ENCODE results near the gene SLC35G6.

Gene SLC35G6

DNA sequence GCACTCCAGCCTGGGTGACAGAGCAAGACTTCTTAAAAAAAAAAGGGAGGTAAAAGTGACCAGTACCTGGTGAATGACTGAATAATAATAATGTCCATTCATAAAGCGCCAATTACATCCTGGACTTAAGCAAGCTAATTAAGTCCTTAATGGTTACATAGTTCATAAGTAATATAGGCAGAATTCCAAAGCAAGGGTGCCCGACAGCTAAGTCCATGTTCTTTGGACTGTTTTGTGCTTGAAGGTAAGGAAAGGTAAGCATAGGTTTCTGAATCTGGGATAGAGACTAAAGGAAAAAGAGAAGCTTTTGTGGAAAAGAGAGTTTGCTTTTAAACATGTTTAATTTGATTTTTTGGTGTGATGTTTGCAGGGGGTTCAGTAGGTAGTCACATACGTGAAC, 12.7 kb downstream of the SLC35G6 start:
- Histone ChIP-seq H3K4me3 (no peak overlapping the region), H3K27ac (no peak overlapping the region)
- TF ChIP-seq CTCF (IDR thresholded peaks at IDR 0.05) = no peak
- DNase-seq (ENCODE audit: low spot score) = no peak

DNA sequence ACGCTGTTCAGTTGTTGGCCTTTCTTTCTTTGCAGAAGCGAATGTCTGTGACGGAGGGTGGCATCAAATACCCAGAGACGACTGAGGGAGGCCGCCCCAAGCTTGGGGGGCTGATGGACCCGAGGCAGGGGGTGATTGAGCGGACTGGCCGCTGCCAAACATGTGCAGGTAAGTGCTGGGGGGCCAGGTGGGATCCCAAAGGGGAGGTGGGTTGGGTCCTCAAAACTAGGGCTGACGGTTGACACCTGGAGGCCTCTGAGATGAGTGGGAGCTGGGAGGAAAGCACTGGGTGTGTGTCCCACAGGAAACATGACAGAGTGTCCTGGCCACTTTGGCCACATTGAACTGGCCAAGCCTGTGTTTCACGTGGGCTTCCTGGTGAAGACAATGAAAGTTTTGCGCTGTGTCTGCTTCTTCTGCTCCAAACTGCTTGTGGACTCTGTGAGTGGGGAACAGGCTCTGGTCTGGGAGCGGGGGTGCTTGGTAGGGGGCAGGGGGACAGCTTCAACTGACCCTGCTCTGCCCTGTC, 14.7 kb downstream of the SLC35G6 start:
- peak overlapping the region in 1 of 2 donors; percentile 5 for H3K27ac ChIP-seq

GRCh38 chr17:7496470-7497183, 15.4 kb downstream of the SLC35G6 start:
- DNase-seq (ENCODE audit: low spot score) = no peak
- H3K27ac ChIP-seq = peak overlapping the region in 1 of 2 donors; percentile 5

More for the DNA sequence above, 14.7 kb downstream of the SLC35G6 start:
- DNase-seq (ENCODE audit: low spot score) = no peak
- no peak for TF ChIP-seq CTCF (IDR thresholded peaks at IDR 0.05)
- H3K4me3 ChIP-seq = no peak overlapping the region

GRCh38 chr17:7497228-7497627, 16.0 kb downstream of the SLC35G6 start:
- no peak overlapping the region for H3K4me3 ChIP-seq
- DNase-seq (ENCODE audit: low spot score) = no peak
- H3K27ac ChIP-seq = peak overlapping the region in 1 of 2 donors; percentile 5
- TF ChIP-seq CTCF (IDR thresholded peaks at IDR 0.05) = no peak

More at GRCh38 chr17:7496470-7497183, 15.4 kb downstream of the SLC35G6 start:
- H3K4me3 ChIP-seq = no peak overlapping the region
- no peak for TF ChIP-seq CTCF (IDR thresholded peaks at IDR 0.05)

DNA sequence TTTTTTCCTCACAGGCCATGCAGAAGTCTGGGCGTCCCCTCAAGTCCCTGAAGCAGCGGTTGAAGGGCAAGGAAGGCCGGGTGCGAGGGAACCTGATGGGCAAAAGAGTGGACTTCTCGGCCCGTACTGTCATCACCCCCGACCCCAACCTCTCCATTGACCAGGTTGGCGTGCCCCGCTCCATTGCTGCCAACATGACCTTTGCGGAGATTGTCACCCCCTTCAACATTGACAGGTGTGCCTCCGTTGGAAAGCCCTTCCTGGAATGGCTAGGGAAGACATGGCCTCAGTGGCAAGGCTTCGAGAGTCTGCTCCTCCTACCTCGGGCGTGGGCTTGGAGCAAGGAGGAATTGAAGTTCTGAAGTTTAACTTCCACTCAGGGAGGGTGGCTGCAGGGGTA, 16.4 kb downstream of the SLC35G6 start:
- no peak for TF ChIP-seq CTCF (IDR thresholded peaks at IDR 0.05)
- Histone ChIP-seq H3K4me3 (no peak overlapping the region), H3K27ac (no peak overlapping the region)
- DNase-seq (ENCODE audit: low spot score) = no peak

DNA sequence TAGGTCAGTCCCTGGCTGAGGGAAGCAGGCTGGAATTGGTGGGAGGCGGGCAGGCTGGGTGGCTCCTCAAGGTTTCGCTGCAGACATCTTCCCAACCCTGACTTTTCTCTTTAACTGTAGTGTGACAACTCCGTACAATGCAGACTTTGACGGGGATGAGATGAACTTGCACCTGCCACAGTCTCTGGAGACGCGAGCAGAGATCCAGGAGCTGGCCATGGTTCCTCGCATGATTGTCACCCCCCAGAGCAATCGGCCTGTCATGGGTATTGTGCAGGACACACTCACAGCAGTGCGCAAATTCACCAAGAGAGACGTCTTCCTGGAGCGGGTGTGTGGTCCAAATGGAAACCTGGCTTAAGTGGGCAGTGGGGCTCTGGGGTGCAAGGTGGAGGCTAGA, 17.9 kb downstream of the SLC35G6 start:
- no peak for TF ChIP-seq CTCF (IDR thresholded peaks at IDR 0.05)
- no peak overlapping the region for H3K27ac ChIP-seq
- DNase-seq (ENCODE audit: low spot score) = no peak
- H3K4me3 ChIP-seq = no peak overlapping the region

GRCh38 chr17:7501729-7502128, 20.5 kb downstream of the SLC35G6 start:
- no peak for DNase-seq (ENCODE audit: low spot score)
- no peak overlapping the region for H3K27ac ChIP-seq
- no peak for TF ChIP-seq CTCF (IDR thresholded peaks at IDR 0.05)
- no peak overlapping the region for H3K4me3 ChIP-seq

Data from coronary artery (tissue), 2 donors.